Ovary (tissue), 3 donors: ENCODE data around the gene FITM2.

Source experiments
- EP300 ChIP-seq: sonication (generic); formaldehyde crosslinking; IDR thresholded peaks from one replicate; pipeline ENCODE4 v1.6.1; 2017; ENCODE audit warnings: antibody characterized with exemption
- POLR2A ChIP-seq: fragments of 450-650 bp; IDR thresholded peaks from one replicate; pipeline ENCODE4 v1.6.1; 2017; ENCODE audit warnings: antibody characterized with exemption, mild to moderate bottlenecking, moderate library complexity
- TF ChIP-seq, protein P1 (sequence below), 3 donors: fragments of 450-650 bp in 2 of 3; fragments of 200-600 bp in 1 of 3; IDR thresholded peaks; one replicate each; pipeline versions ENCODE4 v1.5.1 to v1.8.0; 2016 to 2022; ENCODE audit warnings: antibody characterized with exemption in 3 of 3, mild to moderate bottlenecking in 1 of 3
- donor health status: DM: no; HTN: no; CAD: no.

- TF ChIP-seq, protein P1, sequence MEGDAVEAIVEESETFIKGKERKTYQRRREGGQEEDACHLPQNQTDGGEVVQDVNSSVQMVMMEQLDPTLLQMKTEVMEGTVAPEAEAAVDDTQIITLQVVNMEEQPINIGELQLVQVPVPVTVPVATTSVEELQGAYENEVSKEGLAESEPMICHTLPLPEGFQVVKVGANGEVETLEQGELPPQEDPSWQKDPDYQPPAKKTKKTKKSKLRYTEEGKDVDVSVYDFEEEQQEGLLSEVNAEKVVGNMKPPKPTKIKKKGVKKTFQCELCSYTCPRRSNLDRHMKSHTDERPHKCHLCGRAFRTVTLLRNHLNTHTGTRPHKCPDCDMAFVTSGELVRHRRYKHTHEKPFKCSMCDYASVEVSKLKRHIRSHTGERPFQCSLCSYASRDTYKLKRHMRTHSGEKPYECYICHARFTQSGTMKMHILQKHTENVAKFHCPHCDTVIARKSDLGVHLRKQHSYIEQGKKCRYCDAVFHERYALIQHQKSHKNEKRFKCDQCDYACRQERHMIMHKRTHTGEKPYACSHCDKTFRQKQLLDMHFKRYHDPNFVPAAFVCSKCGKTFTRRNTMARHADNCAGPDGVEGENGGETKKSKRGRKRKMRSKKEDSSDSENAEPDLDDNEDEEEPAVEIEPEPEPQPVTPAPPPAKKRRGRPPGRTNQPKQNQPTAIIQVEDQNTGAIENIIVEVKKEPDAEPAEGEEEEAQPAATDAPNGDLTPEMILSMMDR (IDR thresholded peaks at IDR 0.05): no peak
- TF ChIP-seq POLR2A (no peak), EP300 (no peak)
Measured at GRCh38 chr20:44264287-44264686, 46.7 kb downstream of the FITM2 start.
